HepG2 (cell line): ENCODE data around the gene ZNF624. TPM values are rescaled to one million over a fixed set of nuclear protein-coding genes. Genes with fewer than 3 reads are reported as not detected.
A peak's percentile ranks its signal among the peaks of the same experiment; 100 is the strongest.

ENCODE experiments used
- DMAP1 ChIP-seq: IDR thresholded peaks from 2 replicates; pipeline ENCODE4 v1.6.1; 2016
- EHMT2 ChIP-seq: fragments of 200-600 bp; sonication (generic); IDR thresholded peaks from 2 replicates; pipeline ENCODE4 v1.7.0; 2017; ENCODE audit warnings: antibody characterized with exemption, low read depth, low read length, borderline replicate concordance
- HDAC1 ChIP-seq: sonication (generic); formaldehyde crosslinking; IDR thresholded peaks from 2 replicates; pipeline ENCODE4 v1.5.1; 2020; ENCODE audit warnings: mild to moderate bottlenecking, missing genetic modification reagents
- NFE2L2 ChIP-seq: fragments of 150-350 bp; IDR thresholded peaks from 2 replicates; pipeline ENCODE4 v1.6.1; 2014; ENCODE audit warnings: low read length
- NPAS2 ChIP-seq: sonication (generic); formaldehyde crosslinking; IDR thresholded peaks from 2 replicates; pipeline ENCODE4 v1.8.0; 2022; ENCODE audit warnings: mild to moderate bottlenecking, missing genetic modification reagents, borderline replicate concordance
- SAP130 ChIP-seq: IDR thresholded peaks from 2 replicates; pipeline ENCODE4 v1.6.1; 2016; ENCODE audit warnings: low read depth
- TEAD3 ChIP-seq: optimal IDR thresholded peaks from 2 replicates; pipeline ENCODE3; 2016; ENCODE audit warnings: borderline replicate concordance
- TSC22D2 ChIP-seq: sonication (generic); formaldehyde crosslinking; IDR thresholded peaks from 2 replicates; pipeline ENCODE4 v1.5.1; 2020; ENCODE audit warnings: missing genetic modification reagents, mild to moderate bottlenecking, borderline replicate concordance
- ZBTB3 ChIP-seq: sonication (generic); formaldehyde crosslinking; IDR thresholded peaks from 2 replicates; pipeline ENCODE4 v1.4.0; 2020; ENCODE audit warnings: low read depth, mild to moderate bottlenecking, moderate library complexity, missing genetic modification reagents, borderline replicate concordance
- ZBTB38 ChIP-seq: sonication (generic); formaldehyde crosslinking; IDR thresholded peaks from 2 replicates; pipeline ENCODE4 v1.5.1; 2020; ENCODE audit warnings: mild to moderate bottlenecking, missing genetic modification reagents
- ZFAT ChIP-seq: sonication (generic); formaldehyde crosslinking; conservative IDR thresholded peaks from 2 replicates; pipeline ENCODE4 v1.8.1; 2023; ENCODE audit warnings: missing genetic modification reagents, inconsistent platforms
- ZNF235 ChIP-seq: sonication (generic); formaldehyde crosslinking; IDR thresholded peaks from 2 replicates; pipeline ENCODE4 v1.8.1; 2023; ENCODE audit warnings: mild to moderate bottlenecking, missing genetic modification reagents, borderline replicate concordance
- ZNF24 ChIP-seq: fragments of 450-650 bp; IDR thresholded peaks from 2 replicates; pipeline ENCODE4 v1.6.1; 2017; ENCODE audit warnings: antibody characterized with exemption, mild to moderate bottlenecking
- ZNF256 ChIP-seq: sonication (generic); formaldehyde crosslinking; conservative IDR thresholded peaks from 2 replicates; pipeline ENCODE4 v1.4.0; 2020; ENCODE audit warnings: missing genetic modification reagents
- ZNF513 ChIP-seq: sonication (generic); formaldehyde crosslinking; conservative IDR thresholded peaks from 2 replicates; pipeline ENCODE4 v1.5.0; 2020; ENCODE audit warnings: missing genetic modification reagents
- ZNF564 ChIP-seq: sonication (generic); formaldehyde crosslinking; IDR thresholded peaks from 2 replicates; pipeline ENCODE4 v1.8.1; 2023; ENCODE audit warnings: mild to moderate bottlenecking, missing genetic modification reagents
- ZNF724P ChIP-seq: sonication (generic); formaldehyde crosslinking; IDR thresholded peaks from 2 replicates; pipeline ENCODE4 v1.8.0; 2022; ENCODE audit warnings: missing genetic modification reagents, borderline replicate concordance
- ZNF75D ChIP-seq: sonication (generic); formaldehyde crosslinking; IDR thresholded peaks from 2 replicates; pipeline ENCODE4 v1.8.1; 2023; ENCODE audit warnings: missing genetic modification reagents, mild to moderate bottlenecking, borderline replicate concordance
- polyA plus RNA-seq, 8 experiments: library from polyadenylated mRNA; depleted of rRNA in 3 of 8; stranded (reverse) in 7 of 8; unstranded in 1 of 8; fragments of >200 nt; fragmentation: Illumina TruSeq in 4 of 8; extraction: Trizol in 4 of 8; gene quantifications; 2 replicates each; pipeline versions ENCODE4 v1.2.1 to v1.2.3, GENCODE V29; 2011 to 2016; ENCODE audit warnings: low read depth in 4 of 8, missing spikeins in 1 of 8, mixed read lengths in 1 of 8; ENCODE audit not compliant: insufficient read depth in 1 of 8
- total RNA-seq, 5 experiments: library from RNA; depleted of rRNA; stranded (reverse); fragments of >200 nt; fragmentation: Illumina TruSeq; extraction: Trizol; gene quantifications; 2 replicates each; pipeline ENCODE4 v1.2.3, GENCODE V29; 2016; ENCODE audit warnings: low read depth in 1 of 5
- TF ChIP-seq, protein P1 (sequence below): sonication (generic); formaldehyde crosslinking; IDR thresholded peaks from 2 replicates; pipeline ENCODE4 v1.4.0; 2020; ENCODE audit warnings: missing genetic modification reagents, mild to moderate bottlenecking, borderline replicate concordance
- TF ChIP-seq, protein P2 (sequence below): sonication (generic); formaldehyde crosslinking; IDR thresholded peaks from 2 replicates; pipeline ENCODE4 v1.8.0; 2022; ENCODE audit warnings: low read depth, missing genetic modification reagents
- TF ChIP-seq, protein P3 (sequence below): sonication (generic); formaldehyde crosslinking; IDR thresholded peaks from 2 replicates; pipeline ENCODE4 v1.8.0; 2022; ENCODE audit warnings: mild to moderate bottlenecking, missing genetic modification reagents
- TF ChIP-seq, protein P4 (sequence below): sonication (generic); formaldehyde crosslinking; IDR thresholded peaks from 2 replicates; pipeline ENCODE4 v1.5.0; 2020; ENCODE audit warnings: mild to moderate bottlenecking, missing genetic modification reagents

ZNF624 gene
- total and polyA plus RNA-seq, 2 of the 13 experiments (the other 11 are each of a cell fraction or from before 2014, with no cell fraction given): 0.75 to 3.5 TPM

- TF ChIP-seq ZNF724P (CRISPR knock-in tag) (no peak; the same call in 1 of the 2 replicates), ZNF24 (no peak), SAP130 (CRISPR knock-in tag) (no peak), ZNF235 (CRISPR knock-in tag) (no peak), ZNF513 (no peak), TEAD3 (CRISPR knock-in tag) (peak; percentile 60), ZBTB3 (CRISPR knock-in tag) (no peak), EHMT2 (no peak), ZNF564 (CRISPR knock-in tag) (no peak), TSC22D2 (CRISPR knock-in tag) (no peak), ZNF75D (no peak), DMAP1 (peak; percentile 45; the same call in 1 of the 2 replicates), ZFAT (CRISPR knock-in tag) (no peak), HDAC1 (CRISPR knock-in tag) (no peak), ZNF256 (CRISPR knock-in tag) (no peak), NFE2L2 (no peak), NPAS2 (CRISPR knock-in tag) (no peak), ZBTB38 (CRISPR knock-in tag) (peak; percentile 81)
- TF ChIP-seq, protein P1, sequence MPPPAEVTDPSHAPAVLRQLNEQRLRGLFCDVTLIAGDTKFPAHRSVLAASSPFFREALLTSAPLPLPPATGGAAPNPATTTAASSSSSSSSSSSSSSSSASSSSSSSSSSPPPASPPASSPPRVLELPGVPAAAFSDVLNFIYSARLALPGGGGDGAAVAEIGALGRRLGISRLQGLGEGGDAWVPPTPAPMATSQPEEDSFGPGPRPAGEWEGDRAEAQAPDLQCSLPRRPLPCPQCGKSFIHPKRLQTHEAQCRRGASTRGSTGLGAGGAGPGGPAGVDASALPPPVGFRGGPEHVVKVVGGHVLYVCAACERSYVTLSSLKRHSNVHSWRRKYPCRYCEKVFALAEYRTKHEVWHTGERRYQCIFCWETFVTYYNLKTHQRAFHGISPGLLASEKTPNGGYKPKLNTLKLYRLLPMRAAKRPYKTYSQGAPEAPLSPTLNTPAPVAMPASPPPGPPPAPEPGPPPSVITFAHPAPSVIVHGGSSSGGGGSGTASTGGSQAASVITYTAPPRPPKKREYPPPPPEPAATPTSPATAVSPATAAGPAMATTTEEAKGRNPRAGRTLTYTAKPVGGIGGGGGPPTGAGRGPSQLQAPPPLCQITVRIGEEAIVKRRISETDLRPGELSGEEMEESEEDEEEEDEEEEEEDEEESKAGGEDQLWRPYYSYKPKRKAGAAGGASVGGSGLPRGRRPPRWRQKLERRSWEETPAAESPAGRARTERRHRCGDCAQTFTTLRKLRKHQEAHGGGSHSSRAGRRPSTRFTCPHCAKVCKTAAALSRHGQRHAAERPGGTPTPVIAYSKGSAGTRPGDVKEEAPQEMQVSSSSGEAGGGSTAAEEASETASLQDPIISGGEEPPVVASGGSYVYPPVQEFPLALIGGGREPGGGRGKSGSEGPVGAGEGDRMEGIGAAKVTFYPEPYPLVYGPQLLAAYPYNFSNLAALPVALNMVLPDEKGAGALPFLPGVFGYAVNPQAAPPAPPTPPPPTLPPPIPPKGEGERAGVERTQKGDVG (CRISPR knock-in tag): no peak
- TF ChIP-seq, protein P2, sequence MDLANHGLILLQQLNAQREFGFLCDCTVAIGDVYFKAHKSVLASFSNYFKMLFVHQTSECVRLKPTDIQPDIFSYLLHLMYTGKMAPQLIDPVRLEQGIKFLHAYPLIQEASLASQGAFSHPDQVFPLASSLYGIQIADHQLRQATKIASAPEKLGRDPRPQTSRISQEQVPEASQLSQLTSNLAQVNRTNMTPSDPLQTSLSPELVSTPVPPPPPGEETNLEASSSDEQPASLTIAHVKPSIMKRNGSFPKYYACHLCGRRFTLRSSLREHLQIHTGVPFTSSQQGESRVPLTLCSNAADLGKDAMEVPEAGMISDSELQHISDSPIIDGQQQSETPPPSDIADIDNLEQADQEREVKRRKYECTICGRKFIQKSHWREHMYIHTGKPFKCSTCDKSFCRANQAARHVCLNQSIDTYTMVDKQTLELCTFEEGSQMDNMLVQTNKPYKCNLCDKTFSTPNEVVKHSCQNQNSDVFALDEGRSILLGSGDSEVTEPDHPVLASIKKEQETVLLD (CRISPR knock-in tag): no peak
- TF ChIP-seq, protein P3, sequence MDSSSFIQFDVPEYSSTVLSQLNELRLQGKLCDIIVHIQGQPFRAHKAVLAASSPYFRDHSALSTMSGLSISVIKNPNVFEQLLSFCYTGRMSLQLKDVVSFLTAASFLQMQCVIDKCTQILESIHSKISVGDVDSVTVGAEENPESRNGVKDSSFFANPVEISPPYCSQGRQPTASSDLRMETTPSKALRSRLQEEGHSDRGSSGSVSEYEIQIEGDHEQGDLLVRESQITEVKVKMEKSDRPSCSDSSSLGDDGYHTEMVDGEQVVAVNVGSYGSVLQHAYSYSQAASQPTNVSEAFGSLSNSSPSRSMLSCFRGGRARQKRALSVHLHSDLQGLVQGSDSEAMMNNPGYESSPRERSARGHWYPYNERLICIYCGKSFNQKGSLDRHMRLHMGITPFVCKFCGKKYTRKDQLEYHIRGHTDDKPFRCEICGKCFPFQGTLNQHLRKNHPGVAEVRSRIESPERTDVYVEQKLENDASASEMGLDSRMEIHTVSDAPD (CRISPR knock-in tag): no peak
- TF ChIP-seq, protein P4, sequence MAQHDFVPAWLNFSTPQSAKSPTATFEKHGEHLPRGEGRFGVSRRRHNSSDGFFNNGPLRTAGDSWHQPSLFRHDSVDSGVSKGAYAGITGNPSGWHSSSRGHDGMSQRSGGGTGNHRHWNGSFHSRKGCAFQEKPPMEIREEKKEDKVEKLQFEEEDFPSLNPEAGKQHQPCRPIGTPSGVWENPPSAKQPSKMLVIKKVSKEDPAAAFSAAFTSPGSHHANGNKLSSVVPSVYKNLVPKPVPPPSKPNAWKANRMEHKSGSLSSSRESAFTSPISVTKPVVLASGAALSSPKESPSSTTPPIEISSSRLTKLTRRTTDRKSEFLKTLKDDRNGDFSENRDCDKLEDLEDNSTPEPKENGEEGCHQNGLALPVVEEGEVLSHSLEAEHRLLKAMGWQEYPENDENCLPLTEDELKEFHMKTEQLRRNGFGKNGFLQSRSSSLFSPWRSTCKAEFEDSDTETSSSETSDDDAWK (CRISPR knock-in tag): no peak
Observed at GRCh38 chr17:16584273-16584995, 69.2 kb downstream of the ZNF624 start (continued).
